Muscle layer of colon (tissue), 2 donors: ENCODE measurements around the gene TTC3.
"Not testable (repeated sequence)": the region's sequence is repeated elsewhere in the genome, so short reads cannot be mapped to it uniquely, and the experiment has no call there.

Experiments
- H3K27ac ChIP-seq: one replicate; pipeline ENCODE4 v1.7.0; 2013; ENCODE audit warnings: low read depth, mild to moderate bottlenecking, low read length, moderate library complexity
- H3K27me3 ChIP-seq, 2 donors: one replicate each; pipeline ENCODE4 v1.7.0; 2013; ENCODE audit warnings: low read length in 2 of 2, mild to moderate bottlenecking in 2 of 2; ENCODE audit not compliant: insufficient read depth in 2 of 2, control insufficient read depth in 1 of 2
- H3K36me3 ChIP-seq: one replicate; pipeline ENCODE4 v1.7.0; 2013; ENCODE audit warnings: mild to moderate bottlenecking, low read length; ENCODE audit not compliant: insufficient read depth
- H3K4me1 ChIP-seq: one replicate; pipeline ENCODE4 v1.7.0; 2013; ENCODE audit warnings: mild to moderate bottlenecking, low read length; ENCODE audit not compliant: insufficient read depth
- H3K4me3 ChIP-seq, 2 donors: one replicate each; pipeline ENCODE4 v1.7.0; 2013; ENCODE audit warnings: low read length in 2 of 2, low read depth in 1 of 2, mild to moderate bottlenecking in 1 of 2, moderate library complexity in 1 of 2
- H3K9ac ChIP-seq: one replicate; pipeline ENCODE4 v1.7.0; 2013; ENCODE audit warnings: low read length
- H3K9me3 ChIP-seq: one replicate; pipeline ENCODE4 v1.7.0; 2013; ENCODE audit warnings: mild to moderate bottlenecking, low read length
- donor health status: abdominal sarcoma.
- donor health status: Adenocarcinoma of cecum.

The TTC3 gene

GRCh38 chr21:37222248-37222647, 149.2 kb downstream of the TTC3 start:
- H3K27ac ChIP-seq, H3K9ac ChIP-seq, H3K9me3 ChIP-seq, H3K4me1 ChIP-seq, H3K27me3 ChIP-seq, H3K4me3 ChIP-seq: not testable (repeated sequence)
- peaks cover 38% of the 10 kb centered on the region for H3K36me3 ChIP-seq

- Histone ChIP-seq H3K36me3 (peaks cover 47% of the 10 kb centered on the region), H3K4me1 (peaks cover 9% of the 10 kb centered on the region), H3K27ac (no peak overlapping the region), H3K4me3 (no peak overlapping the region), H3K9ac (no peak overlapping the region), H3K9me3 (no peaks in the 10 kb centered on the region), H3K27me3 (no peaks in the 10 kb centered on the region)
Measured at GRCh38 chr21:37223804-37224345, 150.8 kb downstream of the TTC3 start.

DNA sequence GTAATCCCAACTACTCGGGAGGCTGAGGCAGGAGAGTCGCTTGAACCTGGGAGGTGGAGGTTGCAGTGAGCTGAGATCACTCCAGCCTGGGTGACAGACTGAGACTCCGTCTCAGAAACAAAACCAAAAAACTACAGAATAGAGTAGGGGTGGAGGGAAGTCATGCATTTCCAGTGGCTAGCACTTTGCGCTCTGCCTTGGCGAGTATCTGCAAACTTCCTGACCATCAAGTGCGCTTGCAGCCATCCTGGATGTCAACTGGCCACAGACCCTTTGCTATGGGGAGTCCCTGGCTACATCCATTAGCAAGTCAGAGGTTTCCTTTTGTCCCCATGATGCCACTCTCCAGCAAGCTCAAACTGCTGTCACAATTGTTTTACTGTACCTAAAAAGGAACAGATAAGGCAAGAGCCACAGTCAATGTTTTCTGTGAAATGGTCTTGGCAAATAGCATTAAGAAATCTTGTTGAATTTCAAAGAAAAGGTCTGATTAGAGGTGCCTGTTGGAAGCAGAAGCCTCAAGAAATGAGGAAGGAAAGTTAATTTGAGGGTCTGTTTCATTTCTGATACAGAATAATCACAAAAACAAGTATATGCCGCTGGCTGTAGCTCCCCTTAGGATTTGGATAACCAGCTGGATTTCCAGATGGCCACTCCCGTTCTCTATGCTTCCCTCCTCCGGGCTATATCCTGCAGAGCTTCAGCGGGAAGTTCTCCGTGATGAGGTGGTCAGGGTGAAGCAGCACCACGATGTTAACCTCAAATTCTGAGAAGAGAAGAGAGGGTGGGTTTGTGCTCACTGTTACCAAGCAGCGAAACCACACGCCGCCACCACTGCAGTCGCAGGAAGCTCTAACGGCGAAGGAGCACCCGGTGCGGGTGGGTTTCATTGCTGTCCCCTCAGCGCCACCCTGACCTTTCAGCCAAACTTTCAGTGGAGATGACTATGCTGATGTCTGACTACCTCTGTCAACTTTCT, 152.1 kb downstream of the TTC3 start:
- Histone ChIP-seq H3K36me3 (peaks cover 50% of the 10 kb centered on the region), H3K27ac (no peak overlapping the region), H3K27me3 (no peaks in the 10 kb centered on the region), H3K9me3 (no peaks in the 10 kb centered on the region), H3K4me1 (peaks cover 5% of the 10 kb centered on the region), H3K9ac (no peak overlapping the region), H3K4me3 (no peak overlapping the region)

- H3K9ac ChIP-seq: no peak overlapping the region
- no peak overlapping the region for H3K4me3 ChIP-seq
- no peaks in the 10 kb centered on the region for H3K27me3 ChIP-seq
- peaks cover 3% of the 10 kb centered on the region for H3K4me1 ChIP-seq
- H3K9me3 ChIP-seq: no peaks in the 10 kb centered on the region
- peaks cover 61% of the 10 kb centered on the region for H3K36me3 ChIP-seq
- no peak overlapping the region for H3K27ac ChIP-seq
Measured at GRCh38 chr21:37226041-37226920, 153.2 kb downstream of the TTC3 start.

GRCh38 chr21:37227071-37228002, 154.3 kb downstream of the TTC3 start:
- H3K4me1 ChIP-seq: no peaks in the 10 kb centered on the region
- no peaks in the 10 kb centered on the region for H3K9me3 ChIP-seq
- H3K27ac ChIP-seq: no peak overlapping the region
- H3K9ac ChIP-seq: no peak overlapping the region
- no peaks in the 10 kb centered on the region for H3K27me3 ChIP-seq
- peaks cover 72% of the 10 kb centered on the region for H3K36me3 ChIP-seq
- H3K4me3 ChIP-seq: no peak overlapping the region

DNA sequence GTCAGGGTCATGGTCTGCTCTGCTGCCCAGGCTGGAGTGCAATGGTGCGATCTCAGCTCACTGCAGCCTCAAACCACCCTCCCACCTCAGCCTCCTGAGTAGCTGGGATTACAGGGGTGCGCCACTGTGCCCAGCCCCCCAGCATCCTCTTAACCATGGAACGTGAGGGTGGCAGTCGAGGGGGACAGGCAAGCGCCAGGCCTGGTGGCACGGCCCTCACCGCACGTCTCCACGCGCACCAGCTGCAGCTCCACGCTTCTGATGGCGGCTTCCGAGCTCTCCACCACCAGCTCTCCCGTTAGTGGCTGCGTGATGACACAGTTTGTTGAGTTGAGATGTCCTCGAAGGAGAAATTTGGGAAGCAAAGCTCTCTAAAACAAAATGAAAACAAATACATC, 154.9 kb downstream of the TTC3 start:
- Histone ChIP-seq H3K4me3 (no peak overlapping the region), H3K36me3 (peaks cover 78% of the 10 kb centered on the region), H3K9me3 (no peaks in the 10 kb centered on the region), H3K27me3 (no peaks in the 10 kb centered on the region), H3K27ac (no peak overlapping the region), H3K9ac (no peak overlapping the region), H3K4me1 (no peaks in the 10 kb centered on the region)

DNA sequence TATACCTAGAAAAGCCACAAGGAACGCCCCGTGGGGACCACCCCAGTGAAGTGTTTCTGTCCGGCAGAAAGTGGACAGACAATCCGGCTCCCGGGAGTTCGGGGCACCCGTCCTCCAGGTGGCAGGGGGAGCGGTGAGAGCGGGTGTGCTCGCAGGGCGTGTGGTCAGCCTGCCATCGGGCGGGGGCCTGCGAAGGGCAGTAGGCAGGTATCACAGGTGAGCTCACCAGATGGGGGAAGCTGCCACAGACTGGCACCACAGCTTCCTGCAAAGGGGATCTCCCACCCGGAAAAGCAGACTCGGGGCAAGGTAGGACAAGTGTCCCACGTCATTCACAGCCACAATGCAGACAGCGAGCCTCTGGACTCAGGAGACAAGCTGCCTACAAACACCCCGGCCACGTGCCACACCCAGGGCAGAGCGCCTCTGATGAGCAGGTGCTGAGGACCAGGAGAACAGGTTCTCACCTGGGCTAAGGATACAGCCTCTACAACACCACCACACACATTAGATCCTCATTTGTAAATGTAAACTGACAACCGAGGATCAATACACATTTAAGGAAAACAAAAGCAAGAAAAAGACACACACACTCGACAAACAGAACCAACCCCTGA, 157.7 kb downstream of the TTC3 start:
- H3K4me1 ChIP-seq: no peaks in the 10 kb centered on the region
- H3K4me3 ChIP-seq: no peak overlapping the region
- H3K27ac ChIP-seq: no peak overlapping the region
- peaks cover 67% of the 10 kb centered on the region for H3K36me3 ChIP-seq
- no peak overlapping the region for H3K9ac ChIP-seq
- H3K27me3 ChIP-seq: no peaks in the 10 kb centered on the region
- H3K9me3 ChIP-seq: no peaks in the 10 kb centered on the region

DNA sequence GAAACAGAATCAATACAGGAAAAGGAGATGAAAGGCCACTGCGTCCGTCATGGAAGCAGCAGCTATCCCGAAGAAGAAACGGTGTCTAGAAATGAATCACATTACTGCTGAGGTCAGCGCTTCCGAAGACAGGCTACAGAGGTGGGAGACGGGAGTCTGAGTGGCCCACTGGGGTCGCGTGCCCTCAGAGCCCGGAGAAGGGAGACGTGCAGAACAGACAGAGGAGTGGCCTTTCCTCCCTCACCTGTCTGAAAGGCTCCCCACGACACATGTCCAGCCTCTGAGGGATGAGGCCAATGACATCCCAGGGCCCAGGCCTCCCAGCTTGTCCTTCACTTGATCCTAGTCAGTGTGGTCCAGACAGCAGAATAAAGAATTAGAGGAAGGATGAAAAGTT, 158.2 kb downstream of the TTC3 start:
- Histone ChIP-seq H3K36me3 (peaks cover 61% of the 10 kb centered on the region), H3K9ac (no peak overlapping the region), H3K27me3 (no peaks in the 10 kb centered on the region), H3K4me3 (no peak overlapping the region), H3K4me1 (no peaks in the 10 kb centered on the region), H3K9me3 (no peaks in the 10 kb centered on the region), H3K27ac (no peak overlapping the region)

- Histone ChIP-seq H3K27ac (no peak overlapping the region), H3K36me3 (peaks cover 61% of the 10 kb centered on the region), H3K4me3 (no peak overlapping the region), H3K27me3 (no peaks in the 10 kb centered on the region), H3K4me1 (no peaks in the 10 kb centered on the region), H3K9ac (no peak overlapping the region), H3K9me3 (no peaks in the 10 kb centered on the region)
Measured at GRCh38 chr21:37231671-37232070, 158.6 kb downstream of the TTC3 start.

GRCh38 chr21:37232274-37233018, 159.4 kb downstream of the TTC3 start:
- Histone ChIP-seq H3K27ac (no peak overlapping the region), H3K4me1 (no peaks in the 10 kb centered on the region), H3K9me3 (no peaks in the 10 kb centered on the region), H3K9ac (no peak overlapping the region), H3K27me3 (no peaks in the 10 kb centered on the region), H3K4me3 (no peak overlapping the region), H3K36me3 (peaks cover 61% of the 10 kb centered on the region)
